Rectal smooth muscle tissue (tissue), 1 donor: ENCODE data around the gene PEX11G.
"Not testable (repeated sequence)": the region's sequence is repeated elsewhere in the genome, so short reads cannot be mapped to it uniquely, and the experiment has no call there.

Experiments used
- H3K27ac ChIP-seq: one replicate; pipeline ENCODE4 v1.7.0; 2013; ENCODE audit warnings: low read depth, low read length, inconsistent platforms
- H3K27me3 ChIP-seq: one replicate; pipeline ENCODE4 v1.7.0; 2013; ENCODE audit warnings: low read length; ENCODE audit not compliant: control insufficient read depth, insufficient read depth
- H3K36me3 ChIP-seq: one replicate; pipeline ENCODE4 v1.7.0; 2013; ENCODE audit warnings: low read length; ENCODE audit not compliant: control insufficient read depth, insufficient read depth
- H3K4me1 ChIP-seq: one replicate; pipeline ENCODE4 v1.7.0; 2013; ENCODE audit warnings: low read length; ENCODE audit not compliant: control insufficient read depth, insufficient read depth
- H3K4me3 ChIP-seq: one replicate; pipeline ENCODE4 v1.7.0; 2013; ENCODE audit warnings: low read length
- H3K9ac ChIP-seq: one replicate; pipeline ENCODE4 v1.7.0; 2013; ENCODE audit warnings: low read length

PEX11G gene

GRCh38 chr19:7445104-7445503 is 43.7 kb downstream of the PEX11G start:
- no peaks in the 10 kb centered on the region for H3K4me1 ChIP-seq

GRCh38 chr19:7444042-7444441 is 44.8 kb downstream of the PEX11G start:
- Histone ChIP-seq H3K9ac (no peak overlapping the region), H3K4me1 (no peaks in the 10 kb centered on the region), H3K27me3 (no peaks in the 10 kb centered on the region), H3K27ac (no peak overlapping the region), H3K4me3 (no peak overlapping the region), H3K36me3 (peaks cover 47% of the 10 kb centered on the region)

More at GRCh38 chr19:7445104-7445503, 43.7 kb downstream of the PEX11G start:
- H3K27ac ChIP-seq: no peak overlapping the region
- H3K36me3 ChIP-seq: peaks cover 52% of the 10 kb centered on the region
- H3K9ac ChIP-seq: no peak overlapping the region
- H3K27me3 ChIP-seq: no peaks in the 10 kb centered on the region
- H3K4me3 ChIP-seq: no peak overlapping the region

GRCh38 chr19:7442423-7442822 is 46.4 kb downstream of the PEX11G start:
- Histone ChIP-seq H3K4me1 (no peaks in the 10 kb centered on the region), H3K9ac (no peak overlapping the region), H3K27me3 (no peaks in the 10 kb centered on the region), H3K36me3 (peaks cover 35% of the 10 kb centered on the region), H3K4me3 (no peak overlapping the region), H3K27ac (no peak overlapping the region)

GRCh38 chr19:7441468-7442146 is 47.2 kb downstream of the PEX11G start:
- H3K27ac ChIP-seq: no peak overlapping the region
- H3K36me3 ChIP-seq: peaks cover 35% of the 10 kb centered on the region

GRCh38 chr19:7440188-7440975 is 48.5 kb downstream of the PEX11G start:
- peaks cover 33% of the 10 kb centered on the region for H3K36me3 ChIP-seq
- no peak overlapping the region for H3K9ac ChIP-seq
- H3K27me3 ChIP-seq: no peaks in the 10 kb centered on the region
- H3K4me1 ChIP-seq: no peaks in the 10 kb centered on the region
- H3K4me3 ChIP-seq: no peak overlapping the region
- H3K27ac ChIP-seq: no peak overlapping the region

More at GRCh38 chr19:7441468-7442146, 47.2 kb downstream of the PEX11G start:
- Histone ChIP-seq H3K4me1 (no peaks in the 10 kb centered on the region), H3K9ac (no peak overlapping the region), H3K27me3 (no peaks in the 10 kb centered on the region), H3K4me3 (no peak overlapping the region)

- Histone ChIP-seq H3K4me3 (no peak overlapping the region), H3K27ac (no peak overlapping the region), H3K9ac (no peak overlapping the region), H3K36me3 (peaks cover 4% of the 10 kb centered on the region), H3K27me3 (no peaks in the 10 kb centered on the region), H3K4me1 (no peaks in the 10 kb centered on the region)
These were observed 53.2 kb downstream of the PEX11G start for GRCh38 chr19:7435586-7435985.

- Histone ChIP-seq H3K9ac (no peak overlapping the region), H3K4me3 (no peak overlapping the region), H3K27ac (no peak overlapping the region), H3K36me3 (peaks cover 2% of the 10 kb centered on the region), H3K4me1 (no peaks in the 10 kb centered on the region), H3K27me3 (no peaks in the 10 kb centered on the region)
These were observed 54.4 kb downstream of the PEX11G start for GRCh38 chr19:7434391-7434790.

- not testable (repeated sequence) for H3K27me3 ChIP-seq, H3K9ac ChIP-seq, H3K4me3 ChIP-seq, H3K27ac ChIP-seq, H3K4me1 ChIP-seq, H3K36me3 ChIP-seq
These were observed 55.4 kb downstream of the PEX11G start for GRCh38 chr19:7433456-7433855.

GRCh38 chr19:7429638-7430282 is 59.1 kb downstream of the PEX11G start:
- H3K27me3 ChIP-seq: no peaks in the 10 kb centered on the region
- no peaks in the 10 kb centered on the region for H3K4me1 ChIP-seq

GRCh38 chr19:7428651-7429113 is 60.2 kb downstream of the PEX11G start:
- Histone ChIP-seq H3K27me3 (no peaks in the 10 kb centered on the region), H3K9ac (no peak overlapping the region), H3K27ac (no peak overlapping the region), H3K36me3 (peaks cover 3% of the 10 kb centered on the region), H3K4me1 (no peaks in the 10 kb centered on the region), H3K4me3 (no peak overlapping the region)

More at GRCh38 chr19:7429638-7430282, 59.1 kb downstream of the PEX11G start:
- H3K27ac ChIP-seq: no peak overlapping the region
- no peak overlapping the region for H3K4me3 ChIP-seq
- H3K36me3 ChIP-seq: peaks cover 3% of the 10 kb centered on the region
- no peak overlapping the region for H3K9ac ChIP-seq

- Histone ChIP-seq H3K36me3 (peaks cover 3% of the 10 kb centered on the region), H3K9ac (no peak overlapping the region), H3K27me3 (no peaks in the 10 kb centered on the region), H3K4me1 (no peaks in the 10 kb centered on the region), H3K4me3 (no peak overlapping the region), H3K27ac (no peak overlapping the region)
These were observed 60.9 kb downstream of the PEX11G start for GRCh38 chr19:7427944-7428343.

- H3K27ac ChIP-seq: no peak overlapping the region
These were observed 61.8 kb downstream of the PEX11G start for GRCh38 chr19:7426986-7427385.

More at GRCh38 chr19:7426986-7427385, 61.8 kb downstream of the PEX11G start:
- Histone ChIP-seq H3K36me3 (peaks cover 5% of the 10 kb centered on the region), H3K9ac (no peak overlapping the region), H3K27me3 (no peaks in the 10 kb centered on the region), H3K4me1 (no peaks in the 10 kb centered on the region), H3K4me3 (no peak overlapping the region)
